SK-N-SH (cell line): ENCODE measurements around the gene KRTAP5-5.

Experiments
- EP300 ChIP-seq, 2 experiments: IDR thresholded peaks; 2 replicates each; pipeline versions ENCODE4 v1.4.0 to v1.6.1; 2012; ENCODE audit warnings: borderline replicate concordance in 1 of 2, low read depth in 1 of 2, low read length in 1 of 2
- EZH2phosphoT487 ChIP-seq: fragments of 200-600 bp; sonication (generic); IDR thresholded peaks from 2 replicates; pipeline ENCODE4 v1.6.1; 2017; ENCODE audit warnings: low read depth, mixed run types, mild to moderate bottlenecking, antibody characterized with exemption, moderate library complexity, borderline replicate concordance
- JUND ChIP-seq: IDR thresholded peaks from 2 replicates; pipeline ENCODE4 v1.4.0; 2012
- POLR2AphosphoS5 ChIP-seq: IDR thresholded peaks from 2 replicates; pipeline ENCODE4 v1.6.1; 2012; ENCODE audit warnings: low read depth, low read length
- RXRA ChIP-seq: IDR thresholded peaks from 2 replicates; pipeline ENCODE4 v1.4.0; 2012; ENCODE audit warnings: low read depth, mild to moderate bottlenecking, borderline replicate concordance
- SIN3A ChIP-seq: IDR thresholded peaks from 2 replicates; pipeline ENCODE4 v1.6.1; 2012; ENCODE audit warnings: low read depth, mild to moderate bottlenecking, low read length, moderate library complexity, borderline replicate concordance
- TAF1 ChIP-seq: IDR thresholded peaks from 2 replicates; pipeline ENCODE4 v1.6.1; 2012; ENCODE audit warnings: low read depth, mild to moderate bottlenecking, low read length, moderate library complexity, borderline replicate concordance
- TCF12 ChIP-seq: IDR thresholded peaks from 2 replicates; pipeline ENCODE4 v1.4.0; 2012
- YY1 ChIP-seq: IDR thresholded peaks from 2 replicates; pipeline ENCODE4 v1.4.0; 2012; ENCODE audit warnings: low read depth, mild to moderate bottlenecking
- TF ChIP-seq, protein P1 (sequence below): IDR thresholded peaks from 2 replicates; pipeline ENCODE4 v1.6.1; 2012; ENCODE audit warnings: mild to moderate bottlenecking, low read depth, low read length, moderate library complexity
- TF ChIP-seq, protein P2 (sequence below): IDR thresholded peaks from 2 replicates; pipeline ENCODE4 v1.4.0; 2012; ENCODE audit warnings: low read depth
- TF ChIP-seq, protein P3 (sequence below): fragments of 200-600 bp; sonication (generic); IDR thresholded peaks from 2 replicates; pipeline ENCODE4 v1.6.1; 2017; ENCODE audit warnings: antibody characterized with exemption, mild to moderate bottlenecking, moderate library complexity
- TF ChIP-seq, protein P4 (sequence below): fragments of 150-350 bp; IDR thresholded peaks from 2 replicates; pipeline ENCODE4 v1.6.1; 2017; ENCODE audit warnings: antibody characterized with exemption, low read length, low read depth, borderline replicate concordance

DNA sequence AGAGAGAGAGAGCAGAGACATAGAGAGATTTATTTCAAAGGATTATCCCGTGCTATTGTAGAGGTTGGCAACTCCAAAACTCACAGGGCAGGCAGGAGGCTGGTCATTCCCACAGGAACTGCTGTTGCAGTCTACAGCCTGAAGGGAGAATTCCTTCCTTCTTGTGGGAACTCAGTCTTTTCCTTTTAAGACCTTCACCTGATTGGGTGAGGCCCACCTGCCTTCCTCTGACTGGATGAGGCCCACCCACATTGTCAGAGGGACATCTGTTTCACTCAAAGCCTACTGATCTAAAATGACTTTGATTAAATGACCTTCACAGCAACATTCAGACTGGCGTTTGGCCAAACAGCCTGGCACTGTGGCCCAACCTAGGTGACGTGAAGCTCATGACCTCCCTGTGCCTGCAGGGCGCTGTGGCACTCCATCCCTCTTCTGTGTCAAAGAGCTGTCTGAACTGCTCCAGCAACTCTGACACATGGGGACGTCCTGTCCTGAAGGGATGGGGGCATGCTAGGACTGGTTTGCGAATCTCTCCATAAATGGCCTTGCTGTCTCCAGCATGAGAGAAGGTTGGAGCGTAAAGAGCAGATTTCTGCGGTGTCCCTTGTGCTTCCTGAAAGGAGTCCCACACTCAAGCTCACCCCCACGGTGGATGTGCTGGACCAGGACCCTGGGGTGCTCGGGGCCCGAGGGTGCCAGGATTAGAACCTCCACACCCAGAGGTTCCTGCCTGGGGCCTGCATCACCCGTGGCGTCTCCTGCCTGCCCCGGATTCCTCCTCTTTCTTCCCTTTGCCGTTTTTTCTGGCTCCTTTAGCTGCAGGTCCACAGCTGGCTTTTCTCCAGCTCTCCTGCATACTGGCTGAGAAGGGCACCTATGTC is 20.7 kb downstream of the KRTAP5-5 start:
- TF ChIP-seq EZH2phosphoT487, result no peak
- no peak for TF ChIP-seq SIN3A
- TF ChIP-seq POLR2AphosphoS5, result no peak
- TF ChIP-seq, protein P1, sequence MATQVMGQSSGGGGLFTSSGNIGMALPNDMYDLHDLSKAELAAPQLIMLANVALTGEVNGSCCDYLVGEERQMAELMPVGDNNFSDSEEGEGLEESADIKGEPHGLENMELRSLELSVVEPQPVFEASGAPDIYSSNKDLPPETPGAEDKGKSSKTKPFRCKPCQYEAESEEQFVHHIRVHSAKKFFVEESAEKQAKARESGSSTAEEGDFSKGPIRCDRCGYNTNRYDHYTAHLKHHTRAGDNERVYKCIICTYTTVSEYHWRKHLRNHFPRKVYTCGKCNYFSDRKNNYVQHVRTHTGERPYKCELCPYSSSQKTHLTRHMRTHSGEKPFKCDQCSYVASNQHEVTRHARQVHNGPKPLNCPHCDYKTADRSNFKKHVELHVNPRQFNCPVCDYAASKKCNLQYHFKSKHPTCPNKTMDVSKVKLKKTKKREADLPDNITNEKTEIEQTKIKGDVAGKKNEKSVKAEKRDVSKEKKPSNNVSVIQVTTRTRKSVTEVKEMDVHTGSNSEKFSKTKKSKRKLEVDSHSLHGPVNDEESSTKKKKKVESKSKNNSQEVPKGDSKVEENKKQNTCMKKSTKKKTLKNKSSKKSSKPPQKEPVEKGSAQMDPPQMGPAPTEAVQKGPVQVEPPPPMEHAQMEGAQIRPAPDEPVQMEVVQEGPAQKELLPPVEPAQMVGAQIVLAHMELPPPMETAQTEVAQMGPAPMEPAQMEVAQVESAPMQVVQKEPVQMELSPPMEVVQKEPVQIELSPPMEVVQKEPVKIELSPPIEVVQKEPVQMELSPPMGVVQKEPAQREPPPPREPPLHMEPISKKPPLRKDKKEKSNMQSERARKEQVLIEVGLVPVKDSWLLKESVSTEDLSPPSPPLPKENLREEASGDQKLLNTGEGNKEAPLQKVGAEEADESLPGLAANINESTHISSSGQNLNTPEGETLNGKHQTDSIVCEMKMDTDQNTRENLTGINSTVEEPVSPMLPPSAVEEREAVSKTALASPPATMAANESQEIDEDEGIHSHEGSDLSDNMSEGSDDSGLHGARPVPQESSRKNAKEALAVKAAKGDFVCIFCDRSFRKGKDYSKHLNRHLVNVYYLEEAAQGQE, result no peak
- TF ChIP-seq, protein P2, sequence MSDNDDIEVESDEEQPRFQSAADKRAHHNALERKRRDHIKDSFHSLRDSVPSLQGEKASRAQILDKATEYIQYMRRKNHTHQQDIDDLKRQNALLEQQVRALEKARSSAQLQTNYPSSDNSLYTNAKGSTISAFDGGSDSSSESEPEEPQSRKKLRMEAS, result no peak
- TF ChIP-seq, protein P3, sequence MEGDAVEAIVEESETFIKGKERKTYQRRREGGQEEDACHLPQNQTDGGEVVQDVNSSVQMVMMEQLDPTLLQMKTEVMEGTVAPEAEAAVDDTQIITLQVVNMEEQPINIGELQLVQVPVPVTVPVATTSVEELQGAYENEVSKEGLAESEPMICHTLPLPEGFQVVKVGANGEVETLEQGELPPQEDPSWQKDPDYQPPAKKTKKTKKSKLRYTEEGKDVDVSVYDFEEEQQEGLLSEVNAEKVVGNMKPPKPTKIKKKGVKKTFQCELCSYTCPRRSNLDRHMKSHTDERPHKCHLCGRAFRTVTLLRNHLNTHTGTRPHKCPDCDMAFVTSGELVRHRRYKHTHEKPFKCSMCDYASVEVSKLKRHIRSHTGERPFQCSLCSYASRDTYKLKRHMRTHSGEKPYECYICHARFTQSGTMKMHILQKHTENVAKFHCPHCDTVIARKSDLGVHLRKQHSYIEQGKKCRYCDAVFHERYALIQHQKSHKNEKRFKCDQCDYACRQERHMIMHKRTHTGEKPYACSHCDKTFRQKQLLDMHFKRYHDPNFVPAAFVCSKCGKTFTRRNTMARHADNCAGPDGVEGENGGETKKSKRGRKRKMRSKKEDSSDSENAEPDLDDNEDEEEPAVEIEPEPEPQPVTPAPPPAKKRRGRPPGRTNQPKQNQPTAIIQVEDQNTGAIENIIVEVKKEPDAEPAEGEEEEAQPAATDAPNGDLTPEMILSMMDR, result no peak
- TF ChIP-seq YY1, result no peak
- no peak for TF ChIP-seq TAF1
- no peak for TF ChIP-seq EP300 (IDR thresholded peaks at IDR 0.05; ENCODE audit: borderline replicate concordance in 1 of 2, low read depth in 1 of 2, low read length in 1 of 2)
- TF ChIP-seq RXRA, result no peak
- TF ChIP-seq JUND, result no peak
- TF ChIP-seq TCF12, result no peak
- TF ChIP-seq, protein P4, sequence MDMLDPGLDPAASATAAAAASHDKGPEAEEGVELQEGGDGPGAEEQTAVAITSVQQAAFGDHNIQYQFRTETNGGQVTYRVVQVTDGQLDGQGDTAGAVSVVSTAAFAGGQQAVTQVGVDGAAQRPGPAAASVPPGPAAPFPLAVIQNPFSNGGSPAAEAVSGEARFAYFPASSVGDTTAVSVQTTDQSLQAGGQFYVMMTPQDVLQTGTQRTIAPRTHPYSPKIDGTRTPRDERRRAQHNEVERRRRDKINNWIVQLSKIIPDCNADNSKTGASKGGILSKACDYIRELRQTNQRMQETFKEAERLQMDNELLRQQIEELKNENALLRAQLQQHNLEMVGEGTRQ, result no peak
